Activated T-helper 17 cell treated with anti-CD3 and anti-CD28 coated beads, Interleukin-2, amount 50 U/mL, for 72 hours (primary cell): ENCODE data around the gene SORCS2. TPM values are rescaled to one million over a fixed set of nuclear protein-coding genes. Genes with fewer than 3 reads are reported as not detected.

Source experiments
- ATAC-seq: fragments of 150-1000 bp; cut with Tn5 transposase; replicated peaks from 2 replicates; pipeline ENCODE4 v1.10.0; 2021; ENCODE audit warnings: mild to moderate bottlenecking, moderate library complexity
- H3K27ac Mint-ChIP-seq: one replicate; pipeline ENCODE4 v1.8.0; 2022; ENCODE audit warnings: mixed read lengths
- H3K27me3 Mint-ChIP-seq: one replicate; pipeline ENCODE4 v1.8.0; 2022; ENCODE audit warnings: mixed read lengths
- H3K36me3 Mint-ChIP-seq: one replicate; pipeline ENCODE4 v1.8.0; 2022; ENCODE audit warnings: low read depth, mild to moderate bottlenecking, mixed read lengths
- H3K4me1 Mint-ChIP-seq: one replicate; pipeline ENCODE4 v1.8.0; 2022; ENCODE audit warnings: mixed read lengths
- H3K4me3 Mint-ChIP-seq: one replicate; pipeline ENCODE4 v1.8.0; 2022; ENCODE audit warnings: mild to moderate bottlenecking, mixed read lengths
- H3K9me3 Mint-ChIP-seq: one replicate; pipeline ENCODE4 v1.8.0; 2022; ENCODE audit warnings: mixed read lengths
- total RNA-seq, 2 donors: library from RNA; stranded (reverse); gene quantifications; one replicate each; pipeline ENCODE4 v1.2.3, GENCODE V29; 2022

SORCS2 gene
- total RNA-seq, 2 donors from 2014 or later, result 0.04 to 0.26 TPM

- Mint-ChIP-seq H3K4me3 (no peak overlapping the region), H3K36me3 (no peaks in the 10 kb centered on the region), H3K4me1 (peaks cover 4% of the 10 kb centered on the region), H3K9me3 (peaks cover 3% of the 10 kb centered on the region), H3K27ac (no peak overlapping the region), H3K27me3 (peaks cover 8% of the 10 kb centered on the region)
- ATAC-seq, result no peak
Measured at GRCh38 chr4:7692451-7693236, 500.3 kb downstream of the SORCS2 start.

- Mint-ChIP-seq H3K27me3 (peaks cover 10% of the 10 kb centered on the region), H3K4me1 (peaks cover 4% of the 10 kb centered on the region), H3K9me3 (peaks cover 3% of the 10 kb centered on the region), H3K36me3 (no peaks in the 10 kb centered on the region), H3K4me3 (no peak overlapping the region), H3K27ac (no peak overlapping the region)
- ATAC-seq, result no peak
Measured at GRCh38 chr4:7693237-7693608, 500.9 kb downstream of the SORCS2 start.

- Mint-ChIP-seq H3K27ac (no peak overlapping the region), H3K36me3 (no peaks in the 10 kb centered on the region), H3K4me3 (no peak overlapping the region), H3K9me3 (peaks cover 3% of the 10 kb centered on the region), H3K4me1 (peaks cover 4% of the 10 kb centered on the region), H3K27me3 (peaks cover 14% of the 10 kb centered on the region)
- no peak for ATAC-seq
Measured at GRCh38 chr4:7693711-7694110, 501.4 kb downstream of the SORCS2 start.

- Mint-ChIP-seq H3K9me3 (peaks cover 3% of the 10 kb centered on the region), H3K4me3 (no peak overlapping the region), H3K36me3 (no peaks in the 10 kb centered on the region), H3K4me1 (peaks cover 4% of the 10 kb centered on the region), H3K27me3 (peaks cover 17% of the 10 kb centered on the region), H3K27ac (no peak overlapping the region)
- ATAC-seq, result no peak
Measured at GRCh38 chr4:7694324-7694723, 502.0 kb downstream of the SORCS2 start.

GRCh38 chr4:7697343-7697742 lies 505.0 kb downstream of the SORCS2 start:
- peak overlapping the region; percentile 39 for H3K27ac Mint-ChIP-seq
- H3K4me3 Mint-ChIP-seq, result no peak overlapping the region
- peaks cover 3% of the 10 kb centered on the region for H3K9me3 Mint-ChIP-seq
- ATAC-seq, result no peak
- peaks cover 24% of the 10 kb centered on the region for H3K27me3 Mint-ChIP-seq
- no peaks in the 10 kb centered on the region for H3K36me3 Mint-ChIP-seq
- H3K4me1 Mint-ChIP-seq, result peaks cover 4% of the 10 kb centered on the region

- H3K27me3 Mint-ChIP-seq, result peaks cover 24% of the 10 kb centered on the region
- no peak overlapping the region for H3K27ac Mint-ChIP-seq
- no peak overlapping the region for H3K4me3 Mint-ChIP-seq
- H3K9me3 Mint-ChIP-seq, result peaks cover 3% of the 10 kb centered on the region
- H3K4me1 Mint-ChIP-seq, result peaks cover 4% of the 10 kb centered on the region
- ATAC-seq, result no peak
- H3K36me3 Mint-ChIP-seq, result no peaks in the 10 kb centered on the region
Measured at GRCh38 chr4:7697821-7698220, 505.5 kb downstream of the SORCS2 start.

- peaks cover 3% of the 10 kb centered on the region for H3K9me3 Mint-ChIP-seq
- H3K4me1 Mint-ChIP-seq, result peaks cover 4% of the 10 kb centered on the region
- no peak for ATAC-seq
- H3K4me3 Mint-ChIP-seq, result no peak overlapping the region
- H3K27me3 Mint-ChIP-seq, result peaks cover 24% of the 10 kb centered on the region
- no peaks in the 10 kb centered on the region for H3K36me3 Mint-ChIP-seq
- no peak overlapping the region for H3K27ac Mint-ChIP-seq
Measured at GRCh38 chr4:7698584-7698983, 506.2 kb downstream of the SORCS2 start.

GRCh38 chr4:7699031-7699430 lies 506.7 kb downstream of the SORCS2 start:
- H3K4me1 Mint-ChIP-seq, result peaks cover 4% of the 10 kb centered on the region
- peaks cover 3% of the 10 kb centered on the region for H3K9me3 Mint-ChIP-seq
- no peak overlapping the region for H3K27ac Mint-ChIP-seq

GRCh38 chr4:7699825-7700224 lies 507.5 kb downstream of the SORCS2 start:
- no peaks in the 10 kb centered on the region for H3K36me3 Mint-ChIP-seq
- no peak overlapping the region for H3K4me3 Mint-ChIP-seq
- ATAC-seq, result no peak
- peaks cover 2% of the 10 kb centered on the region for H3K9me3 Mint-ChIP-seq
- peaks cover 3% of the 10 kb centered on the region for H3K4me1 Mint-ChIP-seq
- H3K27ac Mint-ChIP-seq, result no peak overlapping the region
- H3K27me3 Mint-ChIP-seq, result peaks cover 23% of the 10 kb centered on the region

More at GRCh38 chr4:7699031-7699430, 506.7 kb downstream of the SORCS2 start:
- no peak for ATAC-seq
- Mint-ChIP-seq H3K27me3 (peaks cover 24% of the 10 kb centered on the region), H3K36me3 (no peaks in the 10 kb centered on the region), H3K4me3 (no peak overlapping the region)

- no peaks in the 10 kb centered on the region for H3K4me1 Mint-ChIP-seq
- H3K27me3 Mint-ChIP-seq, result peaks cover 21% of the 10 kb centered on the region
- no peak overlapping the region for H3K27ac Mint-ChIP-seq
- H3K36me3 Mint-ChIP-seq, result no peaks in the 10 kb centered on the region
- no peaks in the 10 kb centered on the region for H3K9me3 Mint-ChIP-seq
- no peak overlapping the region for H3K4me3 Mint-ChIP-seq
- ATAC-seq, result no peak
Measured at GRCh38 chr4:7700665-7701064, 508.3 kb downstream of the SORCS2 start.

GRCh38 chr4:7701866-7702649 lies 509.7 kb downstream of the SORCS2 start:
- Mint-ChIP-seq H3K9me3 (no peaks in the 10 kb centered on the region), H3K4me1 (no peaks in the 10 kb centered on the region), H3K27ac (peak overlapping the region; percentile 46), H3K4me3 (no peak overlapping the region), H3K27me3 (peaks cover 21% of the 10 kb centered on the region), H3K36me3 (no peaks in the 10 kb centered on the region)
- peak; percentile 40 for ATAC-seq

- no peak overlapping the region for H3K4me3 Mint-ChIP-seq
- ATAC-seq, result peak; percentile 12
- H3K36me3 Mint-ChIP-seq, result no peaks in the 10 kb centered on the region
- H3K9me3 Mint-ChIP-seq, result no peaks in the 10 kb centered on the region
- H3K27ac Mint-ChIP-seq, result peak overlapping the region; percentile 46
- peaks cover 11% of the 10 kb centered on the region for H3K27me3 Mint-ChIP-seq
- no peaks in the 10 kb centered on the region for H3K4me1 Mint-ChIP-seq
Measured at GRCh38 chr4:7703688-7704087, 511.4 kb downstream of the SORCS2 start.

GRCh38 chr4:7704091-7704490 lies 511.8 kb downstream of the SORCS2 start:
- peaks cover 7% of the 10 kb centered on the region for H3K27me3 Mint-ChIP-seq
- no peaks in the 10 kb centered on the region for H3K4me1 Mint-ChIP-seq
- H3K27ac Mint-ChIP-seq, result peak overlapping the region; percentile 46
- H3K4me3 Mint-ChIP-seq, result no peak overlapping the region
- no peaks in the 10 kb centered on the region for H3K9me3 Mint-ChIP-seq
- H3K36me3 Mint-ChIP-seq, result no peaks in the 10 kb centered on the region
- ATAC-seq, result peak; percentile 12

GRCh38 chr4:7704625-7705024 lies 512.3 kb downstream of the SORCS2 start:
- Mint-ChIP-seq H3K27me3 (peaks cover 6% of the 10 kb centered on the region), H3K9me3 (no peaks in the 10 kb centered on the region), H3K36me3 (no peaks in the 10 kb centered on the region), H3K27ac (no peak overlapping the region), H3K4me3 (no peak overlapping the region), H3K4me1 (no peaks in the 10 kb centered on the region)
- ATAC-seq, result no peak

GRCh38 chr4:7705062-7705461 lies 512.7 kb downstream of the SORCS2 start:
- Mint-ChIP-seq H3K4me3 (no peak overlapping the region), H3K4me1 (no peaks in the 10 kb centered on the region), H3K9me3 (no peaks in the 10 kb centered on the region), H3K27ac (no peak overlapping the region), H3K27me3 (peaks cover 2% of the 10 kb centered on the region), H3K36me3 (no peaks in the 10 kb centered on the region)
- no peak for ATAC-seq
